HepG2 (cell line): Measurements from ENCODE around the gene PYCR2.
A peak's percentile ranks its signal among the peaks of the same experiment; 100 is the strongest.
"Not testable (repeated sequence)": the region's sequence is repeated elsewhere in the genome, so short reads cannot be mapped to it uniquely, and the experiment has no call there.

Source experiments
- GLI4 ChIP-seq: sonication (generic); formaldehyde crosslinking; IDR thresholded peaks from 2 replicates; pipeline ENCODE4 v1.5.1; 2020; ENCODE audit warnings: missing genetic modification reagents, mild to moderate bottlenecking, moderate library complexity, borderline replicate concordance
- PHF21A ChIP-seq: sonication (generic); formaldehyde crosslinking; IDR thresholded peaks from 2 replicates; pipeline ENCODE4 v1.5.0; 2020; ENCODE audit warnings: mild to moderate bottlenecking, missing genetic modification reagents
- POLR2AphosphoS5 ChIP-seq: IDR thresholded peaks from 2 replicates; pipeline ENCODE4 v1.6.1; 2012; ENCODE audit warnings: low read depth, low read length
- SIN3A ChIP-seq: IDR thresholded peaks from 2 replicates; pipeline ENCODE4 v1.6.1; 2011; ENCODE audit warnings: low read depth, mild to moderate bottlenecking, control low read depth, low read length, borderline replicate concordance
- SP5 ChIP-seq: IDR thresholded peaks from 2 replicates; pipeline ENCODE4 v1.6.1; 2016; ENCODE audit warnings: low read depth, borderline replicate concordance
- YY1 ChIP-seq: IDR thresholded peaks from 2 replicates; pipeline ENCODE4 v1.6.1; 2011; ENCODE audit warnings: low read length, low read depth, moderate library complexity, mild to moderate bottlenecking; ENCODE audit not compliant: insufficient read depth, insufficient replicate concordance
- ZFP90 ChIP-seq: sonication (generic); formaldehyde crosslinking; IDR thresholded peaks from 2 replicates; pipeline ENCODE4 v1.8.0; 2022; ENCODE audit warnings: missing genetic modification reagents, mild to moderate bottlenecking, inconsistent platforms, borderline replicate concordance
- ZNF510 ChIP-seq: sonication (generic); formaldehyde crosslinking; IDR thresholded peaks from 2 replicates; pipeline ENCODE4 v1.4.0; 2020; ENCODE audit warnings: low read depth, mild to moderate bottlenecking, missing genetic modification reagents
- ZNF557 ChIP-seq: sonication (generic); formaldehyde crosslinking; IDR thresholded peaks from 2 replicates; pipeline ENCODE4 v1.4.0; 2020; ENCODE audit warnings: missing genetic modification reagents
- TF ChIP-seq, protein P1 (sequence below): sonication (generic); formaldehyde crosslinking; IDR thresholded peaks from 2 replicates; pipeline ENCODE4 v1.5.0; 2020; ENCODE audit warnings: mild to moderate bottlenecking, missing genetic modification reagents
- TF ChIP-seq, protein P2 (sequence below): sonication (generic); formaldehyde crosslinking; conservative IDR thresholded peaks from 2 replicates; pipeline ENCODE4 v1.4.0; 2020; ENCODE audit warnings: missing genetic modification reagents
- TF ChIP-seq, protein P3 (sequence below): sonication (generic); formaldehyde crosslinking; IDR thresholded peaks from 2 replicates; pipeline ENCODE4 v1.4.0; 2020; ENCODE audit warnings: mild to moderate bottlenecking, missing genetic modification reagents

DNA sequence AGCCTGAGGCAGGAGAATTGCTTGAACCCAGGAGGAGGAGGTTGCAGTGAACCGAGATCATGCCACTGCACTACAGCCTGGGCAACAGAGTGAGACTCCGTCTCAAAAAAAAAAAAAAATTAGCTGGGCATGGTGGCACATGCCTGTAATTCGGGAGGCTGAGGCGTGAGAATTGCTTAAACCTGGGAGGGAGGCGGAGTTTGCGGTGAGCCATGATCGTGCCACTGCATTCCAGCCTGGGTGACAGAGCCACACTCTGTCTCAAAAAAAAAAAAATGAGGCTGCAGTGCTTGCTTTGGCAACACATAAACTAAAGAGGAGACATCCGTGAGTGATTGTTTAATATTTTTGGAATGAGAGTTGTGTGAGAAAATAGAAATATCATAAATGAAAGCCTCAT lies 12.0 kb upstream of the PYCR2 start:
- not testable (repeated sequence) for TF ChIP-seq YY1; PHF21A (CRISPR knock-in tag); POLR2AphosphoS5; ZFP90 (CRISPR knock-in tag); SIN3A; ZNF557 (CRISPR knock-in tag); ZNF510 (CRISPR knock-in tag); GLI4 (CRISPR knock-in tag)
- TF ChIP-seq, protein P1, sequence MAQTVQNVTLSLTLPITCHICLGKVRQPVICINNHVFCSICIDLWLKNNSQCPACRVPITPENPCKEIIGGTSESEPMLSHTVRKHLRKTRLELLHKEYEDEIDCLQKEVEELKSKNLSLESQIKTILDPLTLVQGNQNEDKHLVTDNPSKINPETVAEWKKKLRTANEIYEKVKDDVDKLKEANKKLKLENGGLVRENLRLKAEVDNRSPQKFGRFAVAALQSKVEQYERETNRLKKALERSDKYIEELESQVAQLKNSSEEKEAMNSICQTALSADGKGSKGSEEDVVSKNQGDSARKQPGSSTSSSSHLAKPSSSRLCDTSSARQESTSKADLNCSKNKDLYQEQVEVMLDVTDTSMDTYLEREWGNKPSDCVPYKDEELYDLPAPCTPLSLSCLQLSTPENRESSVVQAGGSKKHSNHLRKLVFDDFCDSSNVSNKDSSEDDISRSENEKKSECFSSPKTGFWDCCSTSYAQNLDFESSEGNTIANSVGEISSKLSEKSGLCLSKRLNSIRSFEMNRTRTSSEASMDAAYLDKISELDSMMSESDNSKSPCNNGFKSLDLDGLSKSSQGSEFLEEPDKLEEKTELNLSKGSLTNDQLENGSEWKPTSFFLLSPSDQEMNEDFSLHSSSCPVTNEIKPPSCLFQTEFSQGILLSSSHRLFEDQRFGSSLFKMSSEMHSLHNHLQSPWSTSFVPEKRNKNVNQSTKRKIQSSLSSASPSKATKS (CRISPR knock-in tag), result not testable (repeated sequence)
- TF ChIP-seq, protein P2, sequence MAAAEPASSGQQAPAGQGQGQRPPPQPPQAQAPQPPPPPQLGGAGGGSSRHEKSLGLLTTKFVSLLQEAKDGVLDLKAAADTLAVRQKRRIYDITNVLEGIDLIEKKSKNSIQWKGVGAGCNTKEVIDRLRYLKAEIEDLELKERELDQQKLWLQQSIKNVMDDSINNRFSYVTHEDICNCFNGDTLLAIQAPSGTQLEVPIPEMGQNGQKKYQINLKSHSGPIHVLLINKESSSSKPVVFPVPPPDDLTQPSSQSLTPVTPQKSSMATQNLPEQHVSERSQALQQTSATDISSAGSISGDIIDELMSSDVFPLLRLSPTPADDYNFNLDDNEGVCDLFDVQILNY, result not testable (repeated sequence)
- 0 out of 2 replicates have a peak, but pooled peaks have one; percentile 33 for TF ChIP-seq SP5
- TF ChIP-seq, protein P3, sequence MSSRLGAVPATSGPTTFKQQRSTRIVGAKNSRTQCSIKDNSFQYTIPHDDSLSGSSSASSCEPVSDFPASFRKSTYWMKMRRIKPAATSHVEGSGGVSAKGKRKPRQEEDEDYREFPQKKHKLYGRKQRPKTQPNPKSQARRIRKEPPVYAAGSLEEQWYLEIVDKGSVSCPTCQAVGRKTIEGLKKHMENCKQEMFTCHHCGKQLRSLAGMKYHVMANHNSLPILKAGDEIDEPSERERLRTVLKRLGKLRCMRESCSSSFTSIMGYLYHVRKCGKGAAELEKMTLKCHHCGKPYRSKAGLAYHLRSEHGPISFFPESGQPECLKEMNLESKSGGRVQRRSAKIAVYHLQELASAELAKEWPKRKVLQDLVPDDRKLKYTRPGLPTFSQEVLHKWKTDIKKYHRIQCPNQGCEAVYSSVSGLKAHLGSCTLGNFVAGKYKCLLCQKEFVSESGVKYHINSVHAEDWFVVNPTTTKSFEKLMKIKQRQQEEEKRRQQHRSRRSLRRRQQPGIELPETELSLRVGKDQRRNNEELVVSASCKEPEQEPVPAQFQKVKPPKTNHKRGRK (CRISPR knock-in tag), result not testable (repeated sequence)
